SK-N-MC (cell line): ENCODE results near the gene SEMA4F.

Experiments
- EZH2 ChIP-seq: fragments of 200-600 bp; sonication (generic); IDR thresholded peaks from one replicate; pipeline ENCODE4 v1.6.1; 2017; ENCODE audit warnings: antibody characterized with exemption
- FOXP2 ChIP-seq: optimal IDR thresholded peaks from 2 replicates; pipeline ENCODE3; 2011; ENCODE audit warnings: mild to moderate bottlenecking, moderate library complexity; ENCODE audit not compliant: insufficient read depth; ENCODE audit errors: extremely low read length, control extremely low read depth
- POLR2AphosphoS5 ChIP-seq: IDR thresholded peaks from 2 replicates; pipeline ENCODE4 v1.6.1; 2012; ENCODE audit warnings: mild to moderate bottlenecking, low read depth, low read length, borderline replicate concordance

GRCh38 chr2:74707837-74708236 is 53.8 kb downstream of the SEMA4F start:
- TF ChIP-seq EZH2 (no peak), POLR2AphosphoS5 (no peak), FOXP2 (no peak)
